H9 (cell line): Measurements from ENCODE around the gene COL23A1. TPM values are rescaled to one million over a fixed set of nuclear protein-coding genes. Genes with fewer than 3 reads are reported as not detected.

ENCODE experiments used
- DNase-seq: peaks from one replicate; pipeline ENCODE4 v3.0.0-alpha.2; 2017
- H2AFZ ChIP-seq: one replicate; pipeline ENCODE4 v1.6.1; 2013; ENCODE audit warnings: mild to moderate bottlenecking, low read length, control low read depth, moderate library complexity
- H2AK5ac ChIP-seq: 2 replicates; pipeline ENCODE4 v1.6.1; 2013; ENCODE audit warnings: low read length, control low read depth, mixed read lengths; ENCODE audit not compliant: insufficient read length
- H2BK120ac ChIP-seq: one replicate; pipeline ENCODE4 v1.6.1; 2013; ENCODE audit warnings: low read depth, mild to moderate bottlenecking, low read length, control low read depth, inconsistent platforms; ENCODE audit not compliant: poor library complexity, severe bottlenecking
- H2BK12ac ChIP-seq: 2 replicates; pipeline ENCODE4 v1.6.1; 2013; ENCODE audit warnings: low read length, control low read depth, mixed read lengths, low read depth; ENCODE audit not compliant: insufficient read length
- H2BK15ac ChIP-seq: 2 replicates; pipeline ENCODE4 v1.6.1; 2013; ENCODE audit warnings: low read depth, low read length, control low read depth
- H2BK20ac ChIP-seq: one replicate; pipeline ENCODE4 v1.6.1; 2013; ENCODE audit warnings: low read depth, mild to moderate bottlenecking, low read length, control low read depth, inconsistent platforms; ENCODE audit not compliant: poor library complexity, severe bottlenecking
- H2BK5ac ChIP-seq: 2 replicates; pipeline ENCODE4 v1.6.1; 2013; ENCODE audit warnings: low read length, control low read depth, mixed read lengths; ENCODE audit not compliant: insufficient read length
- H3K14ac ChIP-seq: 2 replicates; pipeline ENCODE4 v1.6.1; 2013; ENCODE audit warnings: low read length, control low read depth; ENCODE audit not compliant: insufficient read depth
- H3K18ac ChIP-seq: 2 replicates; pipeline ENCODE4 v1.6.1; 2013; ENCODE audit warnings: low read depth, mild to moderate bottlenecking, mixed read lengths, low read length, control low read depth; ENCODE audit not compliant: insufficient read length
- H3K23ac ChIP-seq: 2 replicates; pipeline ENCODE4 v1.6.1; 2013; ENCODE audit warnings: low read length, control low read depth, mixed read lengths, low read depth; ENCODE audit not compliant: insufficient read length
- H3K23me2 ChIP-seq: 2 replicates; pipeline ENCODE4 v1.6.1; 2013; ENCODE audit warnings: low read depth, mild to moderate bottlenecking, mixed read lengths, low read length, control low read depth; ENCODE audit not compliant: insufficient read length, poor library complexity, severe bottlenecking
- H3K27ac ChIP-seq: 2 replicates; pipeline ENCODE4 v1.5.1; 2013; ENCODE audit warnings: low read length, control low read depth, mixed read lengths, low read depth; ENCODE audit not compliant: insufficient read length
- H3K27me3 ChIP-seq: 2 replicates; pipeline ENCODE4 v1.6.1; 2013; ENCODE audit warnings: low read length, control low read depth, inconsistent platforms; ENCODE audit not compliant: insufficient read depth
- H3K4ac ChIP-seq: 2 replicates; pipeline ENCODE4 v1.6.1; 2013; ENCODE audit warnings: low read depth, mild to moderate bottlenecking, control low read depth, inconsistent platforms, low read length, moderate library complexity
- H3K4me1 ChIP-seq: 2 replicates; pipeline ENCODE4 v1.6.1; 2013; ENCODE audit warnings: low read length, control low read depth, inconsistent platforms; ENCODE audit not compliant: insufficient read depth
- H3K4me2 ChIP-seq: 2 replicates; pipeline ENCODE4 v1.6.1; 2013; ENCODE audit warnings: low read length, control low read depth, mixed read lengths; ENCODE audit not compliant: insufficient read length, insufficient read depth
- H3K56ac ChIP-seq: 2 replicates; pipeline ENCODE4 v1.6.1; 2013; ENCODE audit warnings: low read depth, mild to moderate bottlenecking, mixed read lengths, low read length, control low read depth; ENCODE audit not compliant: insufficient read length
- H3K79me1 ChIP-seq: 2 replicates; pipeline ENCODE4 v1.6.1; 2013; ENCODE audit warnings: low read depth, mild to moderate bottlenecking, moderate library complexity, low read length, control low read depth, inconsistent platforms; ENCODE audit not compliant: insufficient read depth, poor library complexity, severe bottlenecking
- H3K79me2 ChIP-seq: 2 replicates; pipeline ENCODE4 v1.6.1; 2013; ENCODE audit warnings: low read length, control low read depth, inconsistent platforms; ENCODE audit not compliant: insufficient read depth
- H3K9ac ChIP-seq: 2 replicates; pipeline ENCODE4 v1.6.1; 2013; ENCODE audit warnings: low read length, control low read depth, mixed read lengths; ENCODE audit not compliant: insufficient read length; ENCODE audit errors: extremely low read depth
- H3K9me3 ChIP-seq: one replicate; pipeline ENCODE4 v1.6.1; 2013; ENCODE audit warnings: low read depth, low read length, inconsistent platforms; ENCODE audit not compliant: control insufficient read depth
- H3T11ph ChIP-seq: one replicate; pipeline ENCODE4 v1.6.1; 2013; ENCODE audit warnings: mild to moderate bottlenecking, low read length, control low read depth, inconsistent platforms
- H4K20me1 ChIP-seq: one replicate; pipeline ENCODE4 v1.6.1; 2013; ENCODE audit not compliant: control insufficient read depth, insufficient read length, insufficient read depth
- H4K5ac ChIP-seq: 2 replicates; pipeline ENCODE4 v1.6.1; 2013; ENCODE audit warnings: low read depth, mild to moderate bottlenecking, mixed read lengths, low read length, control low read depth; ENCODE audit not compliant: insufficient read length
- H4K8ac ChIP-seq: replicated peaks from 2 replicates; pipeline ENCODE4 v1.6.1; 2013; ENCODE audit warnings: low read length, control low read depth, mixed read lengths, low read depth; ENCODE audit not compliant: insufficient read length
- H4K91ac ChIP-seq: 2 replicates; pipeline ENCODE4 v1.6.1; 2013; ENCODE audit warnings: low read depth, mild to moderate bottlenecking, moderate library complexity, mixed read lengths, low read length, control low read depth; ENCODE audit not compliant: insufficient read length
- H3K27ac Mint-ChIP-seq, 3 experiments: 2 replicates in 2 of 3; 3 replicates in 1 of 3; pipeline ENCODE4 v1.8.0; 2020 to 2021; ENCODE audit warnings: mixed read lengths in 3 of 3, mild to moderate bottlenecking in 1 of 3, moderate library complexity in 1 of 3
- H3K27me3 Mint-ChIP-seq: 2 replicates; pipeline ENCODE4 v1.8.0; 2021; ENCODE audit warnings: low read depth, mild to moderate bottlenecking, moderate library complexity, mixed read lengths
- H3K36me3 Mint-ChIP-seq, 3 experiments: 2 replicates in 2 of 3; 3 replicates in 1 of 3; pipeline ENCODE4 v1.8.0; 2020 to 2021; ENCODE audit warnings: low read depth in 3 of 3, mixed read lengths in 3 of 3; ENCODE audit not compliant: insufficient read depth in 1 of 3
- H3K4me1 Mint-ChIP-seq, 2 experiments: 2 replicates each; pipeline ENCODE4 v1.8.0; 2020; ENCODE audit warnings: mixed read lengths in 2 of 2
- H3K4me3 Mint-ChIP-seq, 2 experiments: 2 replicates in 1 of 2; 3 replicates in 1 of 2; pipeline ENCODE4 v1.8.0; 2020 to 2021; ENCODE audit warnings: mild to moderate bottlenecking in 2 of 2, mixed read lengths in 2 of 2, moderate library complexity in 1 of 2
- H3K9me3 Mint-ChIP-seq, 2 experiments: 2 replicates in 1 of 2; 3 replicates in 1 of 2; pipeline ENCODE4 v1.8.0; 2020; ENCODE audit warnings: mild to moderate bottlenecking in 2 of 2, mixed read lengths in 2 of 2, moderate library complexity in 1 of 2
- CTCF ChIP-seq: fragments of 200-600 bp; sonication (generic); conservative IDR thresholded peaks from 3 replicates; pipeline ENCODE4 v1.8.0; 2021; ENCODE audit warnings: antibody characterized with exemption, mild to moderate bottlenecking
- WGBS: extraction: QIAGEN DNeasy Blood & Tissue Kit; methylation state at CpG from one replicate; pipeline ENCODE4 v1.1.7; 2013; ENCODE audit warnings: missing lambda C conversion rate, low lambda C conversion rate, mixed read lengths; ENCODE audit not compliant: insufficient read length; ENCODE audit errors: extremely low coverage; 5-methylcytosine and 5-hydroxymethylcytosine counted together
- long read RNA-seq: library from polyadenylated mRNA; unstranded; transcript quantifications from one replicate; pipeline ENCODE4 v2.0.0, GENCODE V29; 2020
- total RNA-seq: library from RNA; stranded (reverse); gene quantifications from 2 replicates; pipeline ENCODE4 v1.2.1, GENCODE V29; 2021

Gene COL23A1
- 2.5 and 2.6 TPM in 2 replicates for total RNA-seq
- long read RNA-seq, partial matches to known transcripts: 3 of 5 reads
- long read RNA-seq, other reads (novel, unspliced or antisense): 2 of 5 reads

- no CpG with 5 or more reads among the region's 78 CpGs for WGBS
- Mint-ChIP-seq H3K27ac (no peak within 1 kb of the TSS), H3K27me3 (peaks cover 57% of the 10 kb centered on the region)
These were observed at the start of gene COL23A1 for GRCh38 chr5:178590141-178590923. TSS of gene COL23A1 (minus strand) at chr5:178590393.

More at GRCh38 chr5:178590141-178590923, at the start of gene COL23A1:
- Histone ChIP-seq H3K4me2 (peak within 1 kb of the TSS; percentile 20), H2BK20ac (no peak within 1 kb of the TSS), H4K20me1 (no peaks in the 10 kb centered on the region), H4K91ac (no peak within 1 kb of the TSS), H3K27me3 (peaks cover 6% of the 10 kb centered on the region; the same call in 1 of the 2 replicates), H3K23ac (no peak within 1 kb of the TSS), H3T11ph (no peak within 1 kb of the TSS), H2BK5ac (no peak within 1 kb of the TSS), H3K9ac (no peak within 1 kb of the TSS), H2BK120ac (no peak within 1 kb of the TSS), H2AFZ (no peak within 1 kb of the TSS), H3K79me2 (no peaks in the 10 kb centered on the region), H3K4ac (no peak within 1 kb of the TSS), H3K14ac (0 out of 2 replicates have a peak within 1 kb of the TSS, but pooled peaks have one; percentile 30), H3K9me3 (no peaks in the 10 kb centered on the region), H2BK12ac (no peak within 1 kb of the TSS), H3K4me1 (peaks cover 2% of the 10 kb centered on the region; the same call in 1 of the 2 replicates), H2BK15ac (no peak within 1 kb of the TSS), H4K8ac (no peak within 1 kb of the TSS), H3K18ac (no peak within 1 kb of the TSS), H3K56ac (no peak within 1 kb of the TSS), H4K5ac (no peak within 1 kb of the TSS), H3K23me2 (peaks cover 13% of the 10 kb centered on the region), H2AK5ac (no peak within 1 kb of the TSS), H3K27ac (no peak within 1 kb of the TSS), H3K79me1 (no peaks in the 10 kb centered on the region)
- H3K36me3 Mint-ChIP-seq: peaks cover 11 to 17% (median 12%) of the 10 kb centered on the region in 3 experiments
- peaks cover 27 to 30% of the 10 kb centered on the region in 2 experiments for H3K4me1 Mint-ChIP-seq
- peaks cover 13 to 15% of the 10 kb centered on the region in 2 experiments for H3K9me3 Mint-ChIP-seq
- peak within 1 kb of the TSS; percentile 65 to 88 for H3K4me3 Mint-ChIP-seq
- peak; percentile 77 for DNase-seq
- peak; percentile 94 for TF ChIP-seq CTCF
